Measurements from ENCODE around the gene CERS3. TPM values are rescaled to one million over a fixed set of nuclear protein-coding genes. Genes with fewer than 3 reads are reported as not detected.

CERS3 gene
- total and polyA plus RNA-seq, 10 of the 15 experiments (the other 5 are each of a cell fraction or from before 2014, with no cell fraction given), result not detected

DNA sequence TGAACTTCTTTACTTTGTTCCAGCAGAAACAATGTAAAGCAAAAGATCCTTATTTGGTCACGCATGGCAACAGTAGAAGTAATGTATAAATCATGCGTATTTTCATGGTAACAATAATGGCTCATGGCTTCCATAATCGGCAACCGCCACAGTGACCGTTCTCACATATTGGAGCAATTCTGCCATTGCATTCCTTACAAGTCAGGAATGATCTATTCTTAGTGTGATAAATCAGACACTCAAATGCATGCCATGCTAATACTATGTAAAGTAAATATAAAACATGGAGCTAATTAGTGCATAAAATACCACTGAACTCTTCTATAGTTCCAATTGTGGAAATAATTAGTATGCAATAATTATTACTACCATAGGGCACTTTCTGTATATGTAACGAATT is 13.5 kb upstream of the CERS3 start:
- ChIA-PET CTCF (no interaction called here), POLR2A (no interaction called here), SMC1A (ENCODE audit: uncharacterized antibody, unreplicated experiment) (no interaction called here), RAD21 (ENCODE audit: unreplicated experiment) (no interaction called here)
- no peak overlapping the region for H3K4me2 ChIP-seq (ENCODE audit: control insufficient read depth, insufficient read depth)
- no peaks in the 10 kb centered on the region for H3K36me3 ChIP-seq (ENCODE audit: control insufficient read depth in 2 of 2, insufficient read depth in 2 of 2, low read length in 1 of 2)
- H3K4me3 ChIP-seq, result no peak overlapping the region
- no peak overlapping the region for H3K27ac ChIP-seq (ENCODE audit: control insufficient read depth, insufficient read depth)
- 66% methylated on average over 6 of the region's 6 CpGs for WGBS (ENCODE audit: insufficient coverage, insufficient replicate concordance, low lambda C conversion rate, missing lambda C conversion rate)
- FAIRE-seq (no peak), DNase-seq (ENCODE audit: low read depth, low spot score) (no peak), ATAC-seq (no peak)
- H4K20me1 ChIP-seq (ENCODE audit: control insufficient read depth, insufficient read depth), result no peaks in the 10 kb centered on the region
- no TSS peak for BruUV-seq (replicated peaks)
- H3K4me1 ChIP-seq (ENCODE audit: control insufficient read depth, insufficient read depth, low read length), result no peaks in the 10 kb centered on the region
- intact Hi-C loops (cut with micrococcal nuclease; ENCODE audit: unreplicated experiment), result no loop called here
- H2AFZ ChIP-seq (ENCODE audit: control insufficient read depth, low read depth, low read length), result no peak overlapping the region
- TF ChIP-seq ZBED1 (IDR thresholded peaks at IDR 0.05; ENCODE audit: borderline replicate concordance), result no peak
- TF ChIP-seq NBN (IDR thresholded peaks at IDR 0.05), result no peak
- TF ChIP-seq, protein P1, sequence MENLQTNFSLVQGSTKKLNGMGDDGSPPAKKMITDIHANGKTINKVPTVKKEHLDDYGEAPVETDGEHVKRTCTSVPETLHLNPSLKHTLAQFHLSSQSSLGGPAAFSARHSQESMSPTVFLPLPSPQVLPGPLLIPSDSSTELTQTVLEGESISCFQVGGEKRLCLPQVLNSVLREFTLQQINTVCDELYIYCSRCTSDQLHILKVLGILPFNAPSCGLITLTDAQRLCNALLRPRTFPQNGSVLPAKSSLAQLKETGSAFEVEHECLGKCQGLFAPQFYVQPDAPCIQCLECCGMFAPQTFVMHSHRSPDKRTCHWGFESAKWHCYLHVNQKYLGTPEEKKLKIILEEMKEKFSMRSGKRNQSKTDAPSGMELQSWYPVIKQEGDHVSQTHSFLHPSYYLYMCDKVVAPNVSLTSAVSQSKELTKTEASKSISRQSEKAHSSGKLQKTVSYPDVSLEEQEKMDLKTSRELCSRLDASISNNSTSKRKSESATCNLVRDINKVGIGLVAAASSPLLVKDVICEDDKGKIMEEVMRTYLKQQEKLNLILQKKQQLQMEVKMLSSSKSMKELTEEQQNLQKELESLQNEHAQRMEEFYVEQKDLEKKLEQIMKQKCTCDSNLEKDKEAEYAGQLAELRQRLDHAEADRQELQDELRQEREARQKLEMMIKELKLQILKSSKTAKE (IDR thresholded peaks at IDR 0.05; ENCODE audit: low read depth, poor library complexity, severe bottlenecking), result no peak
- TF ChIP-seq, protein P2, sequence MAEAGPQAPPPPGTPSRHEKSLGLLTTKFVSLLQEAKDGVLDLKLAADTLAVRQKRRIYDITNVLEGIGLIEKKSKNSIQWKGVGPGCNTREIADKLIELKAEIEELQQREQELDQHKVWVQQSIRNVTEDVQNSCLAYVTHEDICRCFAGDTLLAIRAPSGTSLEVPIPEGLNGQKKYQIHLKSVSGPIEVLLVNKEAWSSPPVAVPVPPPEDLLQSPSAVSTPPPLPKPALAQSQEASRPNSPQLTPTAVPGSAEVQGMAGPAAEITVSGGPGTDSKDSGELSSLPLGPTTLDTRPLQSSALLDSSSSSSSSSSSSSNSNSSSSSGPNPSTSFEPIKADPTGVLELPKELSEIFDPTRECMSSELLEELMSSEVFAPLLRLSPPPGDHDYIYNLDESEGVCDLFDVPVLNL (IDR thresholded peaks at IDR 0.05; ENCODE audit: low read depth, low read length), result no peak
- TF ChIP-seq MTA3 (IDR thresholded peaks at IDR 0.05; ENCODE audit: borderline replicate concordance, low read length), result no peak
- no peak for TF ChIP-seq MEF2B (IDR thresholded peaks at IDR 0.05; ENCODE audit: partially characterized antibody, poor library complexity, severe bottlenecking)
- TF ChIP-seq EED (IDR thresholded peaks at IDR 0.05; ENCODE audit: low read depth), result no peak
- no peak for TF ChIP-seq TARDBP (IDR thresholded peaks at IDR 0.05; ENCODE audit: borderline replicate concordance)
- TF ChIP-seq RBBP5 (conservative IDR thresholded peaks at IDR 0.05), result no peak
- no peak for TF ChIP-seq SIN3A (IDR thresholded peaks at IDR 0.05; ENCODE audit: low read depth, low read length)
- no peak for TF ChIP-seq KLF5 (IDR thresholded peaks at IDR 0.05; ENCODE audit: partially characterized antibody)
- TF ChIP-seq NFIC (IDR thresholded peaks at IDR 0.05; ENCODE audit: low read depth, low read length), result no peak
- TF ChIP-seq SMARCA5 (IDR thresholded peaks at IDR 0.05), result no peak
- TF ChIP-seq, protein P3, sequence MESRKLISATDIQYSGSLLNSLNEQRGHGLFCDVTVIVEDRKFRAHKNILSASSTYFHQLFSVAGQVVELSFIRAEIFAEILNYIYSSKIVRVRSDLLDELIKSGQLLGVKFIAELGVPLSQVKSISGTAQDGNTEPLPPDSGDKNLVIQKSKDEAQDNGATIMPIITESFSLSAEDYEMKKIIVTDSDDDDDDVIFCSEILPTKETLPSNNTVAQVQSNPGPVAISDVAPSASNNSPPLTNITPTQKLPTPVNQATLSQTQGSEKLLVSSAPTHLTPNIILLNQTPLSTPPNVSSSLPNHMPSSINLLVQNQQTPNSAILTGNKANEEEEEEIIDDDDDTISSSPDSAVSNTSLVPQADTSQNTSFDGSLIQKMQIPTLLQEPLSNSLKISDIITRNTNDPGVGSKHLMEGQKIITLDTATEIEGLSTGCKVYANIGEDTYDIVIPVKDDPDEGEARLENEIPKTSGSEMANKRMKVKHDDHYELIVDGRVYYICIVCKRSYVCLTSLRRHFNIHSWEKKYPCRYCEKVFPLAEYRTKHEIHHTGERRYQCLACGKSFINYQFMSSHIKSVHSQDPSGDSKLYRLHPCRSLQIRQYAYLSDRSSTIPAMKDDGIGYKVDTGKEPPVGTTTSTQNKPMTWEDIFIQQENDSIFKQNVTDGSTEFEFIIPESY (IDR thresholded peaks at IDR 0.05), result no peak
- TF ChIP-seq WRNIP1 (IDR thresholded peaks at IDR 0.05; ENCODE audit: borderline replicate concordance, low read depth, low read length), result no peak
- no peak for TF ChIP-seq BACH1 (IDR thresholded peaks at IDR 0.05; ENCODE audit: borderline replicate concordance)
- TF ChIP-seq TCF3 (IDR thresholded peaks at IDR 0.05; ENCODE audit: borderline replicate concordance, insufficient read depth, low read depth, low read length), result no peak
- no peak for TF ChIP-seq EP300 (IDR thresholded peaks at IDR 0.05; ENCODE audit: borderline replicate concordance in 1 of 2, control insufficient read depth in 1 of 2, low read depth in 2 of 2, low read length in 2 of 2)
- no peak for TF ChIP-seq RB1 (IDR thresholded peaks at IDR 0.05; ENCODE audit: borderline replicate concordance)
- TF ChIP-seq CEBPB (IDR thresholded peaks at IDR 0.05; ENCODE audit: borderline replicate concordance in 1 of 2, low read depth in 2 of 2, low read length in 2 of 2), result no peak
- H3K79me2 ChIP-seq (ENCODE audit: control insufficient read depth, insufficient read depth, low read length), result no peaks in the 10 kb centered on the region
- in situ Hi-C loops (cut with MboI), result no loop called here
- H3K27me3 ChIP-seq (replicated peaks in 1 of 2; ENCODE audit: control insufficient read depth in 2 of 2, insufficient read depth in 2 of 2, low read length in 1 of 2), result no peaks in the 10 kb centered on the region
- H3K9me3 ChIP-seq (replicated peaks; ENCODE audit: control insufficient read depth, insufficient read depth, low read length), result no peaks in the 10 kb centered on the region; the same call in 2 of the 3 replicates
- H3K9ac ChIP-seq (ENCODE audit: control insufficient read depth, insufficient read depth, low read length), result no peak overlapping the region
